CD14-positive monocyte (primary cell): ENCODE data around the gene CADM1. TPM values are rescaled to one million over a fixed set of nuclear protein-coding genes. Genes with fewer than 3 reads are reported as not detected.

ENCODE experiments used
- DNase-seq, 3 donors: peaks; one replicate each; pipeline ENCODE4 v3.0.0-alpha.2; 2011 to 2022
- H2AFZ ChIP-seq: 2 replicates; pipeline ENCODE4 v1.6.0; 2012; ENCODE audit warnings: mild to moderate bottlenecking, low read depth, low read length, inconsistent platforms; ENCODE audit not compliant: insufficient read depth, poor library complexity, severe bottlenecking
- H3K27ac ChIP-seq, 2 donors: 1 replicate in 1 of 2; 2 replicates in 1 of 2; pipeline ENCODE4 v1.5.1; 2012 to 2013; ENCODE audit warnings: low read length in 2 of 2, control low read depth in 1 of 2, inconsistent platforms in 1 of 2, low read depth in 1 of 2, mild to moderate bottlenecking in 1 of 2
- H3K27me3 ChIP-seq, 2 donors: one replicate each; pipeline versions ENCODE4 v1.6.0 to v1.6.1; 2011 to 2013; ENCODE audit warnings: low read length in 2 of 2; ENCODE audit not compliant: control insufficient read depth in 2 of 2, insufficient read depth in 2 of 2
- H3K36me3 ChIP-seq, 2 donors: replicated peaks in 1 of 2; 1 replicate in 1 of 2; 2 replicates in 1 of 2; pipeline versions ENCODE4 v1.5.1 to v1.6.1; 2012 to 2013; ENCODE audit warnings: low read length in 2 of 2, control low read depth in 1 of 2, inconsistent platforms in 1 of 2, mild to moderate bottlenecking in 1 of 2; ENCODE audit not compliant: insufficient read depth in 2 of 2, control insufficient read depth in 1 of 2
- H3K4me1 ChIP-seq, 2 donors: 1 replicate in 1 of 2; 2 replicates in 1 of 2; pipeline versions ENCODE4 v1.5.1 to v1.6.1; 2012 to 2013; ENCODE audit warnings: low read length in 2 of 2, control low read depth in 1 of 2, inconsistent platforms in 1 of 2, mild to moderate bottlenecking in 1 of 2, moderate library complexity in 1 of 2; ENCODE audit not compliant: insufficient read depth in 2 of 2, control insufficient read depth in 1 of 2
- H3K4me2 ChIP-seq: replicated peaks from 2 replicates; pipeline ENCODE3; 2012; ENCODE audit warnings: low read length, moderate library complexity, mild to moderate bottlenecking; ENCODE audit not compliant: poor library complexity, severe bottlenecking; ENCODE audit errors: extremely low read depth
- H3K4me3 ChIP-seq, 3 experiments: fragments of 200-600 bp in 1 of 3; sonication (generic) in 1 of 3; replicated peaks in 1 of 3; 1 replicate in 2 of 3; 2 replicates in 1 of 3; pipeline ENCODE4 v1.5.1; 2011 to 2013; ENCODE audit warnings: low read length in 3 of 3, mild to moderate bottlenecking in 3 of 3, control low read depth in 2 of 3, low read depth in 2 of 3, inconsistent platforms in 1 of 3, moderate library complexity in 1 of 3
- H3K79me2 ChIP-seq: 2 replicates; pipeline ENCODE4 v1.6.0; 2012; ENCODE audit warnings: mild to moderate bottlenecking, control low read depth, inconsistent platforms, low read length, moderate library complexity; ENCODE audit not compliant: insufficient read depth
- H3K9ac ChIP-seq: 2 replicates; pipeline ENCODE4 v1.6.0; 2017; ENCODE audit warnings: low read length, mild to moderate bottlenecking; ENCODE audit not compliant: insufficient read depth, poor library complexity, severe bottlenecking
- H3K9me3 ChIP-seq, 2 donors: replicated peaks in 1 of 2; 1 replicate in 1 of 2; 2 replicates in 1 of 2; pipeline versions ENCODE4 v1.5.1 to v1.6.1; 2012 to 2013; ENCODE audit warnings: low read length in 2 of 2, control low read depth in 1 of 2; ENCODE audit not compliant: control insufficient read depth in 1 of 2, insufficient read depth in 1 of 2
- H4K20me1 ChIP-seq: 2 replicates; pipeline ENCODE4 v1.6.0; 2012; ENCODE audit warnings: mild to moderate bottlenecking, low read length, control low read depth, moderate library complexity; ENCODE audit not compliant: insufficient read depth
- H3K27ac Mint-ChIP-seq, 7 donors: one replicate each; pipeline ENCODE4 v1.8.0; 2020; ENCODE audit warnings: mild to moderate bottlenecking in 7 of 7, mixed read lengths in 7 of 7, moderate library complexity in 6 of 7, inconsistent platforms in 2 of 7
- H3K27me3 Mint-ChIP-seq, 3 donors: one replicate each; pipeline ENCODE4 v1.8.0; 2021 to 2022; ENCODE audit warnings: low read depth in 3 of 3, mild to moderate bottlenecking in 3 of 3, mixed read lengths in 3 of 3, moderate library complexity in 3 of 3, inconsistent platforms in 1 of 3
- H3K36me3 Mint-ChIP-seq, 2 donors: one replicate each; pipeline ENCODE4 v1.8.0; 2020; ENCODE audit warnings: mixed read lengths in 2 of 2, inconsistent platforms in 1 of 2, mild to moderate bottlenecking in 1 of 2
- H3K4me1 Mint-ChIP-seq: one replicate; pipeline ENCODE4 v1.8.0; 2020; ENCODE audit warnings: mild to moderate bottlenecking, mixed read lengths
- H3K4me3 Mint-ChIP-seq, 2 donors: one replicate each; pipeline ENCODE4 v1.8.0; 2020; ENCODE audit warnings: mild to moderate bottlenecking in 2 of 2, mixed read lengths in 2 of 2, moderate library complexity in 1 of 2
- H3K9me3 Mint-ChIP-seq, 7 donors: one replicate each; pipeline ENCODE4 v1.8.0; 2020 to 2022; ENCODE audit warnings: mixed read lengths in 7 of 7, mild to moderate bottlenecking in 6 of 7, moderate library complexity in 6 of 7, inconsistent platforms in 2 of 7
- WGBS: methylation state at CpG from one replicate; pipeline ENCODE4 v1.1.5; 2013; ENCODE audit warnings: missing lambda C conversion rate; ENCODE audit not compliant: insufficient coverage; 5-methylcytosine and 5-hydroxymethylcytosine counted together
- intact Hi-C, 2 donors: fragments of 100-400 bp; cut with micrococcal nuclease; formaldehyde crosslinking; loops; one replicate each; pipeline versions ENCODE4 v1.15.0 to v1.15.1; 2023
- polyA plus RNA-seq, 3 donors: library from polyadenylated mRNA; depleted of rRNA in 1 of 3; unstranded in 2 of 3; stranded (reverse) in 1 of 3; fragments of 300-500 nt in 2 of 3; fragments of >200 nt in 1 of 3; fragmentation: Illumina TruSeq in 2 of 3; gene quantifications; 1 replicate in 2 of 3; 2 replicates in 1 of 3; pipeline ENCODE4 v1.2.3, GENCODE V29; 2012 to 2021
- TF ChIP-seq, protein P1 (sequence below): fragments of 200-600 bp; IDR thresholded peaks from one replicate; pipeline ENCODE4 v1.8.0; 2022; ENCODE audit warnings: antibody characterized with exemption, mild to moderate bottlenecking

CADM1 gene
- polyA plus RNA-seq, 3 donors: not detected

DNA sequence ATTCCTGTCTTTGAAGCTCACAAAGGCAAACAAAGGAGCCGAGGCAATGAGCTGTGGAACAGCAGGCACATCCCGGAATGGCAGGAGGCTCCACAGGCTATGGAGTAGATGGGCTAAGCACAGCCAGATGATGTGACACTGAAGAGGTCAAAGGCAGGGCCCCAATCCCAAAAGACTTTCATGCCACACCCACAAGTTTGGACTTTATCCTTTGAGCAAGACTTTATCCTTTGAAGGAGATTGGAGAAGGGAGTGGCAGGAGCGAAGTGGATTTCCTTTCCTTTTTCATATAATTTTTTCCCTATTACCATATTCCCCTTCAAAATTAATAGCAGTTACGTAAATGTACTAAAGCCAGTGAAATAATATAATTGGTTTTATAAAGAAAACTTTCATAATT is 379.4 kb downstream of the CADM1 start:
- Histone ChIP-seq H4K20me1 (no peaks in the 10 kb centered on the region), H3K4me3 (no peak overlapping the region), H2AFZ (no peak overlapping the region), H3K4me1 (no peaks in the 10 kb centered on the region), H3K27me3 (no peaks in the 10 kb centered on the region), H3K27ac (no peak overlapping the region), H3K9me3 (peaks cover 0 to 4% of the 10 kb centered on the region in 2 donors), H3K4me2 (no peak overlapping the region), H3K79me2 (no peaks in the 10 kb centered on the region), H3K9ac (no peak overlapping the region), H3K36me3 (no peaks in the 10 kb centered on the region)
- Mint-ChIP-seq H3K4me1 (no peaks in the 10 kb centered on the region), H3K4me3 (no peak overlapping the region), H3K27ac (no peak overlapping the region), H3K27me3 (peaks cover 0 to 5% (median 0%) of the 10 kb centered on the region in 3 donors), H3K36me3 (no peaks in the 10 kb centered on the region), H3K9me3 (peaks cover 0 to 6% (median 1%) of the 10 kb centered on the region in 7 donors)
- intact Hi-C loops: no loop called here
- TF ChIP-seq, protein P1, sequence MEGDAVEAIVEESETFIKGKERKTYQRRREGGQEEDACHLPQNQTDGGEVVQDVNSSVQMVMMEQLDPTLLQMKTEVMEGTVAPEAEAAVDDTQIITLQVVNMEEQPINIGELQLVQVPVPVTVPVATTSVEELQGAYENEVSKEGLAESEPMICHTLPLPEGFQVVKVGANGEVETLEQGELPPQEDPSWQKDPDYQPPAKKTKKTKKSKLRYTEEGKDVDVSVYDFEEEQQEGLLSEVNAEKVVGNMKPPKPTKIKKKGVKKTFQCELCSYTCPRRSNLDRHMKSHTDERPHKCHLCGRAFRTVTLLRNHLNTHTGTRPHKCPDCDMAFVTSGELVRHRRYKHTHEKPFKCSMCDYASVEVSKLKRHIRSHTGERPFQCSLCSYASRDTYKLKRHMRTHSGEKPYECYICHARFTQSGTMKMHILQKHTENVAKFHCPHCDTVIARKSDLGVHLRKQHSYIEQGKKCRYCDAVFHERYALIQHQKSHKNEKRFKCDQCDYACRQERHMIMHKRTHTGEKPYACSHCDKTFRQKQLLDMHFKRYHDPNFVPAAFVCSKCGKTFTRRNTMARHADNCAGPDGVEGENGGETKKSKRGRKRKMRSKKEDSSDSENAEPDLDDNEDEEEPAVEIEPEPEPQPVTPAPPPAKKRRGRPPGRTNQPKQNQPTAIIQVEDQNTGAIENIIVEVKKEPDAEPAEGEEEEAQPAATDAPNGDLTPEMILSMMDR: no peak
- DNase-seq: no peak
- WGBS: 75% methylated on average over 2 of the region's 4 CpGs

DNA sequence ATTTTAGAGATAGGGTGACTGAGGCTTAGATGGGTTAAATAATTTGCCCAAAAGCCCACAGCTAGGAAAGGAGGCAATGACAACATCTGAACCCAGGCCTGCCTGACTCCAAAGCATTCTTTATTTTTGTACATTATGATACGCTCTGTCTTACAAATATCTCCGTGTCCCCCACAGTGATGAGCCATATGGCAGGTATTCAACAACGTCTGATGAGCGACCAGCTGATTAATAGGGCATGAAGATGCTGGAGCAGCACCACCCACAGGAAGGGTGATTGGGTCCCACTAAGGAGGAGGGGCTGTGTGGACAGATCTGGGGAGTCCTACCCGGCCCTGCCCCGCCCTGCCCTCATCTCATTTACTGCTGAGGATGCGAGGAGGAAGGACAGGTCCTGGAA is 380.6 kb downstream of the CADM1 start:
- no peak overlapping the region for H2AFZ ChIP-seq
- no peaks in the 10 kb centered on the region for H4K20me1 ChIP-seq
- H3K9me3 ChIP-seq: peaks cover 0 to 4% of the 10 kb centered on the region in 2 donors
- intact Hi-C loops: no loop called here
- no peak overlapping the region for H3K27ac Mint-ChIP-seq
- H3K4me3 Mint-ChIP-seq: no peak overlapping the region
- no peaks in the 10 kb centered on the region for H3K79me2 ChIP-seq
- H3K4me3 ChIP-seq: no peak overlapping the region
- peaks cover 0 to 3% (median 0%) of the 10 kb centered on the region in 7 donors for H3K9me3 Mint-ChIP-seq
- no peaks in the 10 kb centered on the region for H3K36me3 Mint-ChIP-seq
- H3K36me3 ChIP-seq: no peaks in the 10 kb centered on the region
- no peaks in the 10 kb centered on the region for H3K27me3 ChIP-seq
- H3K4me1 ChIP-seq: no peaks in the 10 kb centered on the region
- TF ChIP-seq, protein P1: no peak
- no peak overlapping the region for H3K4me2 ChIP-seq
- H3K9ac ChIP-seq: no peak overlapping the region
- no peak for DNase-seq
- no peaks in the 10 kb centered on the region for H3K4me1 Mint-ChIP-seq
- no peak overlapping the region for H3K27ac ChIP-seq
- peaks cover 0 to 8% (median 1%) of the 10 kb centered on the region in 3 donors for H3K27me3 Mint-ChIP-seq
- 95% methylated on average over 3 of the region's 7 CpGs for WGBS
